HepG2 (cell line): ENCODE results near the gene AKNA. TPM values are rescaled to one million over a fixed set of nuclear protein-coding genes. Genes with fewer than 3 reads are reported as not detected.

Experiments used
- ATAC-seq: fragments of 200-7000 bp; cut with Tn5 transposase; 3 replicates; pipeline ENCODE4 v1.9.1; 2020; ENCODE audit warnings: mild to moderate bottlenecking, moderate library complexity
- BruUV-seq: library from RNA; stranded (reverse); fragments of 400-500 nt; replicated peaks from 2 replicates; lab custom pipeline; 2021; lab: Mats Ljungman, UMichigan
- CTCF ChIA-PET: fragments of 300-600 bp; formaldehyde crosslinking; extraction: SDS; loops from one replicate; lab custom pipeline; 2021; ENCODE audit warnings: low total read pairs, inconsistent platforms, low intra/inter-chr PET ratio; lab: Yijun Ruan, JAX
- POLR2A ChIA-PET: fragments of 350-600 bp; sonication (Branson Sonifier 250); formaldehyde crosslinking; loops from one replicate; lab custom pipeline; 2020; ENCODE audit warnings: antibody characterized with exemption, inconsistent platforms; lab: Yijun Ruan, JAX
- DNase-seq: peaks from one replicate; pipeline ENCODE4 v3.0.0-alpha.2; 2015; ENCODE audit warnings: low spot score
- FAIRE-seq: peaks from 3 replicates; lab custom pipeline; 2011; peaks lifted over from hg19 to GRCh38; lab: Jason Lieb, UNC
- H2AFZ ChIP-seq: one replicate; pipeline ENCODE4 v1.6.1; 2011; ENCODE audit warnings: low read length, inconsistent platforms
- H3K27ac ChIP-seq: fragments of 300-600 bp; 3 replicates; pipeline ENCODE4 v1.8.0; 2011; ENCODE audit warnings: mixed run types, mild to moderate bottlenecking, mixed read lengths, low read length, inconsistent platforms; ENCODE audit not compliant: insufficient read depth; ENCODE audit errors: extremely low read length
- H3K27me3 ChIP-seq, 2 experiments: fragments of 200-600 bp in 1 of 2; 2 replicates in 1 of 2; 3 replicates in 1 of 2; pipeline versions ENCODE4 v1.6.0 to v1.8.0; 2011; ENCODE audit warnings: low read length in 2 of 2, mild to moderate bottlenecking in 2 of 2, moderate library complexity in 2 of 2, inconsistent platforms in 1 of 2; ENCODE audit not compliant: insufficient read depth in 2 of 2, control insufficient read depth in 1 of 2
- H3K36me3 ChIP-seq, 2 experiments: fragments of 200-600 bp in 1 of 2; replicated peaks in 1 of 2; 2 replicates in 1 of 2; 3 replicates in 1 of 2; pipeline versions ENCODE4 v1.5.1 to v1.8.0; 2011; ENCODE audit warnings: low read length in 2 of 2, inconsistent platforms in 1 of 2; ENCODE audit not compliant: insufficient read depth in 2 of 2, control insufficient read depth in 1 of 2
- H3K4me1 ChIP-seq: 2 replicates; pipeline ENCODE4 v1.5.1; 2012; ENCODE audit warnings: low read length, inconsistent platforms; ENCODE audit not compliant: insufficient read depth
- H3K4me2 ChIP-seq: 2 replicates; pipeline ENCODE4 v1.6.0; 2011; ENCODE audit warnings: low read depth, low read length, inconsistent platforms
- H3K4me3 ChIP-seq, 3 experiments: fragments of 200-600 bp in 1 of 3; sonication (generic), shearing (Covaris generic) in 1 of 3; replicated peaks in 1 of 3; 2 replicates each; pipeline ENCODE4 v1.5.1; 2011 to 2016; ENCODE audit warnings: low read length in 3 of 3, inconsistent platforms in 2 of 3, low read depth in 2 of 3, mild to moderate bottlenecking in 2 of 3, control low read depth in 1 of 3, mixed read lengths in 1 of 3; ENCODE audit not compliant: insufficient read depth in 1 of 3
- H3K79me2 ChIP-seq: one replicate; pipeline ENCODE4 v1.6.1; 2011; ENCODE audit warnings: low read length, inconsistent platforms; ENCODE audit not compliant: insufficient read depth
- H3K9ac ChIP-seq: 2 replicates; pipeline ENCODE4 v1.6.0; 2011; ENCODE audit warnings: mild to moderate bottlenecking, low read depth, low read length, inconsistent platforms; ENCODE audit not compliant: insufficient read depth
- H3K9me3 ChIP-seq: 2 replicates; pipeline ENCODE4 v1.5.1; 2012; ENCODE audit warnings: mild to moderate bottlenecking, low read length
- H4K20me1 ChIP-seq: 2 replicates; pipeline ENCODE4 v1.6.0; 2011; ENCODE audit warnings: inconsistent platforms, mild to moderate bottlenecking, low read length, moderate library complexity; ENCODE audit not compliant: insufficient read depth
- BCL6 ChIP-seq: IDR thresholded peaks from 2 replicates; pipeline ENCODE4 v1.6.1; 2016; ENCODE audit warnings: missing genetic modification reagents, missing compliant biosample characterization
- BRCA1 ChIP-seq: sonication (generic); formaldehyde crosslinking; IDR thresholded peaks from 2 replicates; pipeline ENCODE4 v1.4.0; 2020; ENCODE audit warnings: missing genetic modification reagents
- FOSL1 ChIP-seq: sonication (generic); formaldehyde crosslinking; IDR thresholded peaks from 2 replicates; pipeline ENCODE4 v1.9.0; 2021; ENCODE audit warnings: missing genetic modification reagents, borderline replicate concordance
- GATAD2A ChIP-seq: IDR thresholded peaks from 2 replicates; pipeline ENCODE4 v1.6.1; 2016
- KDM5A ChIP-seq: fragments of 200-600 bp; sonication (generic); IDR thresholded peaks from 2 replicates; pipeline ENCODE4 v1.7.0; 2018; ENCODE audit warnings: antibody characterized with exemption, mild to moderate bottlenecking, low read length, borderline replicate concordance
- NR2C2 ChIP-seq: sonication (generic); formaldehyde crosslinking; IDR thresholded peaks from 2 replicates; pipeline ENCODE4 v1.4.0; 2020; ENCODE audit warnings: missing genetic modification reagents, mild to moderate bottlenecking, moderate library complexity, borderline replicate concordance
- PHB2 ChIP-seq: fragments of 450-650 bp; IDR thresholded peaks from 2 replicates; pipeline ENCODE4 v1.6.1; 2018; ENCODE audit not compliant: partially characterized antibody
- PRPF4 ChIP-seq: fragments of 200-400 bp; formaldehyde crosslinking; IDR thresholded peaks from 2 replicates; pipeline ENCODE4 v1.6.1; 2016; ENCODE audit warnings: low read length, low read depth; ENCODE audit not compliant: poor library complexity, severe bottlenecking
- YY1 ChIP-seq: IDR thresholded peaks from 2 replicates; pipeline ENCODE4 v1.6.1; 2011; ENCODE audit warnings: low read length, low read depth, moderate library complexity, mild to moderate bottlenecking; ENCODE audit not compliant: insufficient read depth, insufficient replicate concordance
- ZMYM3 ChIP-seq: sonication (generic); formaldehyde crosslinking; IDR thresholded peaks from 2 replicates; pipeline ENCODE4 v1.5.1; 2020; ENCODE audit warnings: mild to moderate bottlenecking, missing genetic modification reagents
- ZNF225 ChIP-seq: sonication (generic); formaldehyde crosslinking; IDR thresholded peaks from 2 replicates; pipeline ENCODE4 v1.4.0; 2020; ENCODE audit warnings: mild to moderate bottlenecking, missing genetic modification reagents
- ZNF550 ChIP-seq: sonication (generic); formaldehyde crosslinking; IDR thresholded peaks from 2 replicates; pipeline ENCODE4 v1.4.0; 2020; ENCODE audit warnings: mild to moderate bottlenecking, missing genetic modification reagents, borderline replicate concordance
- ZNF747 ChIP-seq: sonication (generic); formaldehyde crosslinking; IDR thresholded peaks from 2 replicates; pipeline ENCODE4 v1.8.1; 2023; ENCODE audit warnings: missing genetic modification reagents, mild to moderate bottlenecking, borderline replicate concordance
- ZNF768 ChIP-seq: sonication (generic); formaldehyde crosslinking; IDR thresholded peaks from 2 replicates; pipeline ENCODE4 v1.4.0; 2020; ENCODE audit warnings: missing genetic modification reagents
- ZNF780A ChIP-seq: sonication (generic); formaldehyde crosslinking; IDR thresholded peaks from 2 replicates; pipeline ENCODE4 v1.8.0; 2022; ENCODE audit warnings: mild to moderate bottlenecking, missing genetic modification reagents, moderate library complexity
- ZSCAN29 ChIP-seq: sonication (generic); formaldehyde crosslinking; conservative IDR thresholded peaks from 2 replicates; pipeline ENCODE4 v1.4.0; 2020; ENCODE audit warnings: mild to moderate bottlenecking, missing genetic modification reagents
- WGBS: methylation state at CpG from one replicate; pipeline ENCODE4 v1.1.6; 2017; ENCODE audit warnings: low lambda C conversion rate; 5-methylcytosine and 5-hydroxymethylcytosine counted together
- in situ Hi-C: cut with HindIII; loops from 2 replicates; pipeline ENCODE4 v1.10.0; 2017; ENCODE audit warnings: low pct_unique_long_range_greater_than_20kb; ENCODE audit not compliant: extremely low pct_ligation_motif_present
- intact Hi-C: fragments of 100-400 bp; cut with micrococcal nuclease; formaldehyde crosslinking; loops from one replicate; pipeline ENCODE4 v1.10.0; 2022; ENCODE audit not compliant: unreplicated experiment
- polyA plus RNA-seq, 8 experiments: library from polyadenylated mRNA; depleted of rRNA in 3 of 8; stranded (reverse) in 7 of 8; unstranded in 1 of 8; fragments of >200 nt; fragmentation: Illumina TruSeq in 4 of 8; extraction: Trizol in 4 of 8; gene quantifications; 2 replicates each; pipeline versions ENCODE4 v1.2.1 to v1.2.3, GENCODE V29; 2011 to 2016; ENCODE audit warnings: low read depth in 4 of 8, missing spikeins in 1 of 8, mixed read lengths in 1 of 8; ENCODE audit not compliant: insufficient read depth in 1 of 8
- total RNA-seq, 5 experiments: library from RNA; depleted of rRNA; stranded (reverse); fragments of >200 nt; fragmentation: Illumina TruSeq; extraction: Trizol; gene quantifications; 2 replicates each; pipeline ENCODE4 v1.2.3, GENCODE V29; 2016; ENCODE audit warnings: low read depth in 1 of 5
- TF ChIP-seq, protein P1 (sequence below): sonication (generic); formaldehyde crosslinking; IDR thresholded peaks from 2 replicates; pipeline ENCODE4 v1.5.0; 2020; ENCODE audit warnings: mild to moderate bottlenecking, missing genetic modification reagents
- TF ChIP-seq, protein P2 (sequence below): sonication (generic); formaldehyde crosslinking; IDR thresholded peaks from 2 replicates; pipeline ENCODE4 v1.5.0; 2020; ENCODE audit warnings: missing genetic modification reagents
- TF ChIP-seq, protein P3 (sequence below): sonication (generic); formaldehyde crosslinking; IDR thresholded peaks from 2 replicates; pipeline ENCODE4 v1.5.0; 2020; ENCODE audit warnings: mild to moderate bottlenecking, missing genetic modification reagents

AKNA gene
- total and polyA plus RNA-seq, 2 of the 13 experiments (the other 11 are each of a cell fraction or from before 2014, with no cell fraction given) = 3.0 to 3.1 TPM

DNA sequence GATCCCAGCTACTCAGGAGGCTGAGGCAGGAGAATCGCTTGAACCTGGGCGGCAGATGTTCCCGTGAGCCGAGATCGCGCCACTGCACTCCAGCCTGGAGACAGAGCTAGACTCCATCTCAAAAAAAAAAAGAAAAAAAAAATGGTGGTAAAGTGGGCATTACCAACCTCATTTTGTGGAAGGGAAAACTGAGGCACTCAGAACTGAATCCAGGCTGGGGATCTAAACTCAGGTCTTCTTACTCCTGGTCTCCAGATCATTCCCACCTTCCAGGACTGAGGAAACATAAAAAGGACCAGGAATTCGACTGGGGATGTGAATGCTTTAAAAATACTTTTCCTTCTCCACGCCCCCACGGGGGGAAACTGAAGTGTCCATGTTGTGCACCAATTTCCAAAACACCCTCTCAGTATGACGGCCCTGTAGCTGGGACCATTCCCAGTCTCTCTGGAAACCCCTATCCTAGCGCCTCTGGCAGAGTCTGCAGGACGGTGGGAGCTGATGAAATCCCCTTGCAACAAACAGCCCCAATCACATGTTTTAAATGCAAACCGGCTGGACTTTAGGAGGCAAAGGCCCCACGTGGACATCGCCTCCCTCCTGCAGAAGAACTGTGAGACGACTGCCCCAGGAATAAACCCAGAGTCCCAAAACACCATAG, 8.9 kb upstream of the AKNA start (continued):
- TF ChIP-seq, protein P1, sequence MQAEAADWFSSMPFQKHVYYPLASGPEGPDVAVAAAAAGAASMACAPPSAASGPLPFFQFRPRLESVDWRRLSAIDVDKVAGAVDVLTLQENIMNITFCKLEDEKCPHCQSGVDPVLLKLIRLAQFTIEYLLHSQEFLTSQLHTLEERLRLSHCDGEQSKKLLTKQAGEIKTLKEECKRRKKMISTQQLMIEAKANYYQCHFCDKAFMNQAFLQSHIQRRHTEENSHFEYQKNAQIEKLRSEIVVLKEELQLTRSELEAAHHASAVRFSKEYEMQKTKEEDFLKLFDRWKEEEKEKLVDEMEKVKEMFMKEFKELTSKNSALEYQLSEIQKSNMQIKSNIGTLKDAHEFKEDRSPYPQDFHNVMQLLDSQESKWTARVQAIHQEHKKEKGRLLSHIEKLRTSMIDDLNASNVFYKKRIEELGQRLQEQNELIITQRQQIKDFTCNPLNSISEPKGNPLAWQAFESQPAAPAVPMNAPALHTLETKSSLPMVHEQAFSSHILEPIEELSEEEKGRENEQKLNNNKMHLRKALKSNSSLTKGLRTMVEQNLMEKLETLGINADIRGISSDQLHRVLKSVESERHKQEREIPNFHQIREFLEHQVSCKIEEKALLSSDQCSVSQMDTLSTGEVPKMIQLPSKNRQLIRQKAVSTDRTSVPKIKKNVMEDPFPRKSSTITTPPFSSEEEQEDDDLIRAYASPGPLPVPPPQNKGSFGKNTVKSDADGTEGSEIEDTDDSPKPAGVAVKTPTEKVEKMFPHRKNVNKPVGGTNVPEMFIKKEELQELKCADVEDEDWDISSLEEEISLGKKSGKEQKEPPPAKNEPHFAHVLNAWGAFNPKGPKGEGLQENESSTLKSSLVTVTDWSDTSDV (CRISPR knock-in tag) = no peak
- TF ChIP-seq FOSL1 (CRISPR knock-in tag) (no peak), YY1 (no peak), BCL6 (CRISPR knock-in tag) (no peak), GATAD2A (peak; percentile 60)

DNA sequence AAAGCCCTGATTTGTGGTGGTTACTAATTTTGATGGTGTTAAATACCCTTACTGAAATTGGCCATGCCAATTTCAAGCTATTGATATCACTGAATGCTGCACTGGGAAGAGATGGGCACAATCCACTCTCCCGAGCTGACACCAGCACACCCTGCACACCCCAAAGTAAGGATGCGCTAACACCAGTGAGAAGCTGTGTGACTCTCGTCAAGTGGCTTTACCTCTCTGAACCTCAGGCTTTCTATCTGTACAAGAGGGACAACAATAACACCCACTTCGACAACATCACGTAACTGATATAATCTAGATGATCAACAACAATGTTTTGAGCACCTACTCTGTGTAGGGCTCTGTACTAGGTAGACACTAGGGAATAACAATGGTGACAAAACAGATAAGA, 8.0 kb upstream of the AKNA start:
- 100% methylated on average over 5 of the region's 5 CpGs for WGBS
- BruUV-seq = no TSS peak
- ATAC-seq (no peak), DNase-seq (no peak), FAIRE-seq (no peak)
- Histone ChIP-seq H3K27me3 (no peaks in the 10 kb centered on the region), H2AFZ (no peak overlapping the region), H3K27ac (no peak overlapping the region), H3K9me3 (no peaks in the 10 kb centered on the region), H3K79me2 (no peaks in the 10 kb centered on the region), H3K4me1 (peaks cover 39% of the 10 kb centered on the region), H3K4me3 (no peak overlapping the region), H3K4me2 (no peak overlapping the region), H3K36me3 (no peaks in the 10 kb centered on the region), H4K20me1 (no peaks in the 10 kb centered on the region), H3K9ac (no peak overlapping the region)
- TF ChIP-seq, protein P2, sequence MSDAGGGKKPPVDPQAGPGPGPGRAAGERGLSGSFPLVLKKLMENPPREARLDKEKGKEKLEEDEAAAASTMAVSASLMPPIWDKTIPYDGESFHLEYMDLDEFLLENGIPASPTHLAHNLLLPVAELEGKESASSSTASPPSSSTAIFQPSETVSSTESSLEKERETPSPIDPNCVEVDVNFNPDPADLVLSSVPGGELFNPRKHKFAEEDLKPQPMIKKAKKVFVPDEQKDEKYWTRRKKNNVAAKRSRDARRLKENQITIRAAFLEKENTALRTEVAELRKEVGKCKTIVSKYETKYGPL (CRISPR knock-in tag) = no peak
- no peak for TF ChIP-seq KDM5A
- peak; percentile 93 for TF ChIP-seq ZNF768 (CRISPR knock-in tag)
- TF ChIP-seq BRCA1 (CRISPR knock-in tag) = no peak
- TF ChIP-seq PRPF4 = no peak
- TF ChIP-seq ZNF747 (CRISPR knock-in tag) = no peak
- no peak for TF ChIP-seq ZSCAN29 (CRISPR knock-in tag)
- TF ChIP-seq ZMYM3 (CRISPR knock-in tag) = peak; percentile 87
- no peak for TF ChIP-seq ZNF225 (CRISPR knock-in tag)
- 0 out of 2 replicates have a peak, but pooled peaks have one; percentile 8 for TF ChIP-seq NR2C2 (CRISPR knock-in tag)
- TF ChIP-seq ZNF550 (CRISPR knock-in tag) = no peak
- TF ChIP-seq, protein P3, sequence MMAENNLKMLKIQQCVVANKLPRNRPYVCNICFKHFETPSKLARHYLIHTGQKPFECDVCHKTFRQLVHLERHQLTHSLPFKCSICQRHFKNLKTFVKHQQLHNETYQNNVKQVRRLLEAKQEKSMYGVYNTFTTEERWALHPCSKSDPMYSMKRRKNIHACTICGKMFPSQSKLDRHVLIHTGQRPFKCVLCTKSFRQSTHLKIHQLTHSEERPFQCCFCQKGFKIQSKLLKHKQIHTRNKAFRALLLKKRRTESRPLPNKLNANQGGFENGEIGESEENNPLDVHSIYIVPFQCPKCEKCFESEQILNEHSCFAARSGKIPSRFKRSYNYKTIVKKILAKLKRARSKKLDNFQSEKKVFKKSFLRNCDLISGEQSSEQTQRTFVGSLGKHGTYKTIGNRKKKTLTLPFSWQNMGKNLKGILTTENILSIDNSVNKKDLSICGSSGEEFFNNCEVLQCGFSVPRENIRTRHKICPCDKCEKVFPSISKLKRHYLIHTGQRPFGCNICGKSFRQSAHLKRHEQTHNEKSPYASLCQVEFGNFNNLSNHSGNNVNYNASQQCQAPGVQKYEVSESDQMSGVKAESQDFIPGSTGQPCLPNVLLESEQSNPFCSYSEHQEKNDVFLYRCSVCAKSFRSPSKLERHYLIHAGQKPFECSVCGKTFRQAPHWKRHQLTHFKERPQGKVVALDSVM (CRISPR knock-in tag) = no peak
- TF ChIP-seq PHB2 = no peak
- TF ChIP-seq ZNF780A (CRISPR knock-in tag) = no peak
- POLR2A ChIA-PET = interaction anchor here (0.7 to 3.0 kb wide), 2 partner anchors 8 to 10 kb away, joined by 3 to 24 read pairs; partner anchors contain the start of gene AKNA
- CTCF ChIA-PET = no interaction called here
- in situ Hi-C loops = no loop called here
- intact Hi-C loops = no loop called here
